Measurements from ENCODE around the gene WDR81. TPM values are rescaled to one million over a fixed set of nuclear protein-coding genes. Genes with fewer than 3 reads are reported as not detected.
"Not testable (repeated sequence)": the region's sequence is repeated elsewhere in the genome, so short reads cannot be mapped to it uniquely, and the experiment has no call there.

WDR81 gene
- total RNA-seq, 2 experiments from 2014 or later, result 35.8 to 36.7 TPM

GRCh38 chr17:1727876-1728630, 3.5 kb downstream of the WDR81 start:
- H3K36me3 Mint-ChIP-seq, result peaks cover 11% of the 10 kb centered on the region
- H3K9me3 Mint-ChIP-seq, result no peaks in the 10 kb centered on the region
- ATAC-seq (ENCODE audit: low read depth), result no peak
- POLR2A ChIA-PET, result interaction anchor here (0.9 to 1.5 kb wide), 4 partner anchors 59 to 144 kb away, joined by 3 to 4 read pairs (median 3); partner anchors contain the start of genes RPA1 and SMYD4
- H3K27ac Mint-ChIP-seq, result no peak overlapping the region
- H3K4me1 Mint-ChIP-seq, result peaks cover 18% of the 10 kb centered on the region
- DNase-seq, result no peak
- H3K27me3 Mint-ChIP-seq, result no peaks in the 10 kb centered on the region
- H3K4me3 Mint-ChIP-seq, result no peak overlapping the region

GRCh38 chr17:1729966-1730325, 5.4 kb downstream of the WDR81 start:
- H3K27ac Mint-ChIP-seq, result peak overlapping the region; percentile 42
- POLR2A ChIA-PET, result interaction anchor here (0.7 kb wide), 1 partner anchor 1023 kb away, joined by 3 read pairs; no protein-coding TSS in a partner anchor
- peaks cover 15% of the 10 kb centered on the region for H3K4me1 Mint-ChIP-seq
- H3K36me3 Mint-ChIP-seq, result peaks cover 11% of the 10 kb centered on the region
- no peaks in the 10 kb centered on the region for H3K27me3 Mint-ChIP-seq
- DNase-seq, result no peak
- ATAC-seq (ENCODE audit: low read depth), result no peak
- no peaks in the 10 kb centered on the region for H3K9me3 Mint-ChIP-seq
- H3K4me3 Mint-ChIP-seq, result no peak overlapping the region

DNA sequence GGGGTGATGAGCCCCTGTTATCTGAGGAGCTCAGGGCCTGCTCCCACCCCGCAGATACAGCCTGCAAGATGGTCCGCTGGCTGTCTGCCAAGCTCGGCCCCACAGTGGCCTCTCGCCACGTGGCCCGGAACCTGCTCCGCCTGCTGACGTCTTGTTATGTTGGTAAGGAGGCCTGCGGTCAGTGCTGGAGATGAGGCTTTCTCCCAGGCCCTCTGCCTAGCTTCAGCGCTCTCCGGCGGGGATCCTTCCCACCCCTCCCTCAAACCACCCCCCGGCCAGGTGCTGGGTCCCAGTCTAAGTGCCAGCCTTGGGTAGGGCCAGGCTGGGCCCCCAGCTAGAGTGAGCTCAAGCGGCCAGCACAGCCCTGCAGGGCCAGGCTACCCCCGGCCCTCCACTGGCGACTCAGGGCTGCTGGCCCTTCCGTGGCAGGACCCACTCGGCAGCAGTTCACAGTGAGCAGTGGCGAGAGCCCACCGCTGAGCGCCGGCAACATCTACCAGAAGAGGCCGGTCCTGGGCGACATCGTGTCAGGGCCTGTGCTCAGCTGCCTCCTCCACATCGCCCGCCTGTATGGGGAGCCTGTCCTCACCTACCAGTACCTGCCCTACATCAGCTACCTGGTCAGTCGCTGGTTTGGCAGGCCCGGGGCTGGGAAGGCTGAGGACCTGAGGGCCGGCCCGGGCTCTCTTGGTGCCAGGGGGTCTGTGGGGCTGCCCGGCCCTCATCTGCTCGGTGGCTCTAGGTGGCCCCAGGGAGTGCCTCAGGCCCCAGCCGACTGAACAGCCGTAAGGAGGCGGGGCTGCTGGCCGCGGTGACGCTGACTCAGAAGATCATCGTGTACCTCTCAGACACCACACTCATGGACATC, 6.1 kb downstream of the WDR81 start:
- peaks cover 11% of the 10 kb centered on the region for H3K36me3 Mint-ChIP-seq
- POLR2A ChIA-PET, result no interaction called here
- peaks cover 13% of the 10 kb centered on the region for H3K4me1 Mint-ChIP-seq
- no peak overlapping the region for H3K4me3 Mint-ChIP-seq
- H3K9me3 Mint-ChIP-seq, result no peaks in the 10 kb centered on the region
- DNase-seq (no peak), ATAC-seq (ENCODE audit: low read depth) (peak; percentile 7)
- no peaks in the 10 kb centered on the region for H3K27me3 Mint-ChIP-seq
- no peak overlapping the region for H3K27ac Mint-ChIP-seq

GRCh38 chr17:1731194-1731506, 6.6 kb downstream of the WDR81 start:
- peaks cover 13% of the 10 kb centered on the region for H3K4me1 Mint-ChIP-seq
- H3K27me3 Mint-ChIP-seq, result no peaks in the 10 kb centered on the region
- POLR2A ChIA-PET, result interaction anchor here (0.5 kb wide), 1 partner anchor 300 kb away, joined by 3 read pairs; no protein-coding TSS in a partner anchor
- H3K4me3 Mint-ChIP-seq, result no peak overlapping the region
- ATAC-seq (ENCODE audit: low read depth), result no peak
- H3K9me3 Mint-ChIP-seq, result no peaks in the 10 kb centered on the region
- peaks cover 9% of the 10 kb centered on the region for H3K36me3 Mint-ChIP-seq
- H3K27ac Mint-ChIP-seq, result no peak overlapping the region
- no peak for DNase-seq

GRCh38 chr17:1732241-1732832, 7.8 kb downstream of the WDR81 start:
- peaks cover 13% of the 10 kb centered on the region for H3K4me1 Mint-ChIP-seq
- no peak overlapping the region for H3K4me3 Mint-ChIP-seq
- no peak for ATAC-seq (ENCODE audit: low read depth)
- H3K27ac Mint-ChIP-seq, result no peak overlapping the region
- POLR2A ChIA-PET, result interaction anchor here (1.8 kb wide), 1 partner anchor 16 kb away, joined by 5 read pairs; no protein-coding TSS in a partner anchor
- peaks cover 13% of the 10 kb centered on the region for H3K36me3 Mint-ChIP-seq
- no peaks in the 10 kb centered on the region for H3K27me3 Mint-ChIP-seq
- no peaks in the 10 kb centered on the region for H3K9me3 Mint-ChIP-seq
- DNase-seq, result no peak

DNA sequence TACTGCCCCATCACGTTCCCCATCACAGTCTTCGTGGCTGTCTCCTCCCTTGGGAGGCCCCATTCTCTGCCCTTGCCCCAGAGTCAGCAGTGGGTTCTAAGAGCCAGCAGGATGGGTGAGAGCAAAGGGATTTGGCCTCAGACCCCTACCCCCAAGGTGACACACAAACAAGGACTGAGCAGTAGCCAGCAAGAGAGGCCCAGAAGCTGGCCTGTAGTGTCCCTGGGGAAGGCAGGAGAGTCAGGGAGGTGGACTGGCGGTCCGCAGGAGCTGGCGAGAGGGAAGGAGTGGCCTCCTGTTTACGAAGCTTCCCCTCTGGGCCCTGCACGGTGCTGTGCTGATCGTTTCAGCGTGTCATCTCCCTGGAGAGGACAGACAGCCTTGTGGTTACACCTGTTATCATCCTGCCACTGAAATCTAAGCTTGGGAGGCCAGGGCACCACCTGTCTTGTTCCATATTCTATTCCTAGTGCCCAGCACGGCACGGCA, 8.4 kb downstream of the WDR81 start:
- H3K4me3 Mint-ChIP-seq, result no peak overlapping the region
- no peak for ATAC-seq (ENCODE audit: low read depth)
- no peak for DNase-seq
- no peak overlapping the region for H3K27ac Mint-ChIP-seq
- H3K36me3 Mint-ChIP-seq, result peaks cover 13% of the 10 kb centered on the region
- POLR2A ChIA-PET, result interaction anchor here (1.8 kb wide), 1 partner anchor 16 kb away, joined by 5 read pairs; no protein-coding TSS in a partner anchor
- peaks cover 13% of the 10 kb centered on the region for H3K4me1 Mint-ChIP-seq
- H3K9me3 Mint-ChIP-seq, result no peaks in the 10 kb centered on the region
- H3K27me3 Mint-ChIP-seq, result no peaks in the 10 kb centered on the region

- H3K27ac Mint-ChIP-seq, result no peak overlapping the region
- peaks cover 10% of the 10 kb centered on the region for H3K36me3 Mint-ChIP-seq
- ATAC-seq (ENCODE audit: low read depth) (no peak), DNase-seq (no peak)
- no peaks in the 10 kb centered on the region for H3K9me3 Mint-ChIP-seq
- POLR2A ChIA-PET, result interaction anchor here (0.6 kb wide), 1 partner anchor 25 kb away, joined by 5 read pairs; no protein-coding TSS in a partner anchor
- H3K4me3 Mint-ChIP-seq, result no peak overlapping the region
- H3K4me1 Mint-ChIP-seq, result peaks cover 8% of the 10 kb centered on the region
- H3K27me3 Mint-ChIP-seq, result no peaks in the 10 kb centered on the region
Measured at GRCh38 chr17:1733759-1734158, 9.3 kb downstream of the WDR81 start.

DNA sequence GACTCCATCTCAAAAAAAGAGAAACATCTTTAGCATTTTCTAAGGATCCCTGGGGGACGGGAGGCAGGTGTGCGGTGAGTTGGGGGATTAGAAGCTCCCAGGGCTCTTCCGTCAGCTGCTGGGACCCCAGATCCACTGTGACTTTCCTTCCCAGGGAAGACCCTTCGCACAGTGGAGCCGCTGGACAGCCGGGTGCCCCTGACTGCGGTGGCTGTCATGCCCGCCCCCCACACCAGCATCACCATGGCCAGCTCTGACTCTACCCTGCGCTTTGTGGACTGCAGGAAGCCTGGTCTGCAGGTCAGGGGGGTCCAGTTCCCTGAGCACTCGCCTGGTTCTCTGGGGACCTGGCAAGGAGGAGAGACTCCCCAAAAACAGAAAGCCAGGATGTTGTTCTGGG, 10.9 kb downstream of the WDR81 start:
- ATAC-seq (ENCODE audit: low read depth) (no peak), DNase-seq (no peak)
- Mint-ChIP-seq H3K27me3 (no peaks in the 10 kb centered on the region), H3K4me3 (no peak overlapping the region), H3K27ac (no peak overlapping the region), H3K36me3 (peaks cover 5% of the 10 kb centered on the region), H3K4me1 (peaks cover 5% of the 10 kb centered on the region), H3K9me3 (no peaks in the 10 kb centered on the region)
- POLR2A ChIA-PET, result no interaction called here

- Mint-ChIP-seq H3K9me3 (no peaks in the 10 kb centered on the region), H3K4me3 (no peak overlapping the region), H3K27ac (no peak overlapping the region), H3K4me1 (peaks cover 5% of the 10 kb centered on the region), H3K27me3 (no peaks in the 10 kb centered on the region), H3K36me3 (peaks cover 5% of the 10 kb centered on the region)
- ATAC-seq (ENCODE audit: low read depth), result no peak
- no peak for DNase-seq
- POLR2A ChIA-PET, result no interaction called here
Measured at GRCh38 chr17:1735834-1736347, 11.4 kb downstream of the WDR81 start.

- Mint-ChIP-seq H3K36me3 (peaks cover 5% of the 10 kb centered on the region), H3K9me3 (no peaks in the 10 kb centered on the region), H3K27me3 (no peaks in the 10 kb centered on the region), H3K27ac (peak overlapping the region; percentile 34), H3K4me3 (no peak overlapping the region), H3K4me1 (peaks cover 5% of the 10 kb centered on the region)
- ATAC-seq (ENCODE audit: low read depth) (no peak), DNase-seq (no peak)
- POLR2A ChIA-PET, result no interaction called here
Measured at GRCh38 chr17:1736348-1737281, 12.1 kb downstream of the WDR81 start.

DNA sequence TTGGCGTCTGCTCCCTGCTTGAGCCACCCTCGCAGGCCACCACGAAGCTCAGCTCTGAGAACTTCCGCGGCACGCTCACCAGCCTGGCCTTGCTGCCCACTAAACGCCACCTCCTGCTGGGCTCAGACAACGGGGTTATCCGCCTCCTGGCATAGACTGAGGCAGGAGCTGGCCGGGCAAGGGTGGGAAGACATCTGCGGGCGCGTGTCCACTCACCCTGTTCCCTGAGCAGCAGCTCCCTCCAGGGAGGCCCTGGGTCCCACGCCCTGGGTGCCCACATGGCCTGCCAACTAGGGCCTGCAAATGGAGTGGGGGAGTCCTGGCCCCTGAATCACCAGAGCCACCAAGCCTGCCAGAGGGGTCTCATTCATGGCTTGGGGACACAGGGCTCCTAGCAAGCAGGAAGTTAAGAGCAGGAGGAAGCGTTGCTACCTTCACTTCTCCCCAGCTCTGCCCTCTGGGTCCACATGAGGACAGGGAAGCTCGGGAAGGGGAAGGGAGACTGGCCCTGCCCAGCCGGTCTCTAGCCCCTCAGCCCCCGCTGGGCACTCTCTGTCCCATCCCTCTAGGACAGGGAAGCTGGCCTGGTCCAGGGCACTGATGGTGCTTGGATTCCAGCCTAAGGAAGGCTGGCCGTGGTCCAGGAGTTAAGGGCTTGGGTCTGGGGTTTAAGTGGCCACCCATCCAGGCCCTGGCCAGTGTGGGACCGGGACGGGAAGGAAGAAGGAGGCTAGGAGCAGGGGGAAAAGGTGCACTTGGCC, 13.2 kb downstream of the WDR81 start:
- POLR2A ChIA-PET, result interaction anchor here (0.9 kb wide), 1 partner anchor 16 kb away, joined by 4 read pairs; no protein-coding TSS in a partner anchor
- no peak for ATAC-seq (ENCODE audit: low read depth)
- no peak for DNase-seq
- Mint-ChIP-seq H3K27me3 (no peaks in the 10 kb centered on the region), H3K9me3 (no peaks in the 10 kb centered on the region), H3K4me1 (peaks cover 5% of the 10 kb centered on the region), H3K36me3 (peaks cover 5% of the 10 kb centered on the region), H3K27ac (peak overlapping the region; percentile 58), H3K4me3 (no peak overlapping the region)

DNA sequence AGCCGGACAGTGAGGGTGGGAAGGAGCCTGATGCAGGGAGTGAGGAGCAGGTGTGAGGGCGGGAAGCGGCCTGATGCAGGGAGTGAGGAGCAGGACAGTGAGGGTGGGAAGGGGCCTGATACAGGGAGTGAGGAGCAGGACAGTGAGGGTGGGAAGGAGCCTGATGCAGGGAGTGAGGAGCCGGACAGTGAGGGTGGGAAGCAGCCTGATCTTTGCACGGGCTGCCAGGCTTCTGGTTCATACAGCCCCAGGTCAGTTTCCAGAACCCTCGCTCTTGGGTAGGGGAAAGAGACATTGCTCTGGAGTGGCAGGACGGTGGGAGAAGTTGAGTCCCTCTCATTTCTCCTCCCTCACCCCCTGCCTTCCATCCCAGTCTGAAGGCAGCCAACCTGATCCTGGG, 17.4 kb downstream of the WDR81 start:
- ATAC-seq (ENCODE audit: low read depth); POLR2A ChIA-PET; H3K27me3 Mint-ChIP-seq; H3K4me1 Mint-ChIP-seq; H3K27ac Mint-ChIP-seq; DNase-seq; H3K4me3 Mint-ChIP-seq; H3K9me3 Mint-ChIP-seq; H3K36me3 Mint-ChIP-seq: not testable (repeated sequence)

Measured in activated naive CD8-positive, alpha-beta T cell treated with anti-CD3 and anti-CD28 coated beads, Interleukin-2, amount 10 ng/mL, durations not matched to agents 7 days and 5 days (primary cell).